ENCODE measurements around the gene RNASE4.

Gene RNASE4

GRCh38 chr14:20676072-20676471 lies 8.3 kb upstream of the RNASE4 start:
- no peak for DNase-seq (ENCODE audit: low spot score)

- DNase-seq (ENCODE audit: low spot score): no peak
These were observed 4.5 kb upstream of the RNASE4 start for GRCh38 chr14:20679907-20680306.

GRCh38 chr14:20680363-20680762 lies 4.0 kb upstream of the RNASE4 start:
- no peak for DNase-seq (ENCODE audit: low spot score)

GRCh38 chr14:20680843-20681347 lies 3.5 kb upstream of the RNASE4 start:
- DNase-seq (ENCODE audit: low spot score): no peak

- DNase-seq (ENCODE audit: low spot score): peak; percentile 92
These were observed 2.8 kb upstream of the RNASE4 start for GRCh38 chr14:20681348-20682126.

GRCh38 chr14:20682127-20682434 lies 2.3 kb upstream of the RNASE4 start:
- no peak for DNase-seq (ENCODE audit: low spot score)

- peak; percentile 76 for DNase-seq (ENCODE audit: low spot score)
These were observed 1.8 kb upstream of the RNASE4 start for GRCh38 chr14:20682435-20683124.

GRCh38 chr14:20683125-20683890 lies 1.1 kb upstream of the RNASE4 start:
- DNase-seq (ENCODE audit: low spot score): peak; percentile 83

GRCh38 chr14:20684662-20685456 lies 499 bp downstream of the RNASE4 start:
- no peak for DNase-seq (ENCODE audit: low spot score)

- no peak for DNase-seq (ENCODE audit: low spot score)
These were observed 2.2 kb downstream of the RNASE4 start for GRCh38 chr14:20686386-20687143.

- no peak for DNase-seq (ENCODE audit: low spot score)
These were observed 3.2 kb downstream of the RNASE4 start for GRCh38 chr14:20687362-20688166.

GRCh38 chr14:20688167-20688839 lies 3.9 kb downstream of the RNASE4 start, which contains the start of gene ANG:
TSS of gene ANG (plus strand) at chr14:20688764. CDS start at chr14:20693565, 4,801 bp downstream.
- no peak for DNase-seq (ENCODE audit: low spot score)

GRCh38 chr14:20690848-20691640 lies 6.7 kb downstream of the RNASE4 start:
- DNase-seq (ENCODE audit: low spot score): peak; percentile 70

- DNase-seq (ENCODE audit: low spot score): no peak
These were observed 7.9 kb downstream of the RNASE4 start for GRCh38 chr14:20692116-20692751.

GRCh38 chr14:20696764-20697163 lies 12.4 kb downstream of the RNASE4 start:
- DNase-seq (ENCODE audit: low spot score): no peak

GRCh38 chr14:20697273-20698017 lies 13.1 kb downstream of the RNASE4 start:
- DNase-seq (ENCODE audit: low spot score): peak; percentile 66

- no peak for DNase-seq (ENCODE audit: low spot score)
These were observed 13.6 kb downstream of the RNASE4 start for GRCh38 chr14:20698018-20698329.

- DNase-seq (ENCODE audit: low spot score): no peak
These were observed 14.6 kb downstream of the RNASE4 start for GRCh38 chr14:20698934-20699333.
